ENCODE results near the gene SLC16A8. TPM values are rescaled to one million over a fixed set of nuclear protein-coding genes. Genes with fewer than 3 reads are reported as not detected.

SLC16A8 gene
- total RNA-seq, 1 experiment from 2014 or later, result not detected

- intact Hi-C loops (cut with micrococcal nuclease), result no loop called here
Observed at GRCh38 chr22:38085056-38085455, 1.1 kb upstream of the SLC16A8 start.

GRCh38 chr22:38082986-38083710 is 836 bp downstream of the SLC16A8 start:
- Mint-ChIP-seq H3K4me3 (ENCODE audit: unreplicated experiment) (no peak overlapping the region), H3K27ac (ENCODE audit: low read depth, unreplicated experiment) (no peak overlapping the region), H3K36me3 (ENCODE audit: insufficient read depth, unreplicated experiment) (peaks cover 9% of the 10 kb centered on the region), H3K4me1 (ENCODE audit: insufficient read depth, unreplicated experiment) (peaks cover 11% of the 10 kb centered on the region), H3K9me3 (ENCODE audit: unreplicated experiment) (no peaks in the 10 kb centered on the region), H3K27me3 (ENCODE audit: insufficient read depth, unreplicated experiment) (no peaks in the 10 kb centered on the region)
- CTCF ChIA-PET, result no interaction called here
- intact Hi-C loops (cut with micrococcal nuclease), result no loop called here
- no peak for DNase-seq (ENCODE audit: unreplicated experiment)
- no TSS peak for BruUV-seq (replicated peaks)
- TF ChIP-seq CTCF (IDR thresholded peaks at IDR 0.05; ENCODE audit: unreplicated experiment), result no peak
- POLR2A ChIA-PET, result interaction anchor here (0.6 kb wide), 1 partner anchor 491 kb away, joined by 3 read pairs; no protein-coding TSS in a partner anchor

More at GRCh38 chr22:38085056-38085455, 1.1 kb upstream of the SLC16A8 start:
- peaks cover 10% of the 10 kb centered on the region for H3K36me3 Mint-ChIP-seq (ENCODE audit: insufficient read depth, unreplicated experiment)
- no peak for TF ChIP-seq CTCF (IDR thresholded peaks at IDR 0.05; ENCODE audit: unreplicated experiment)
- DNase-seq (ENCODE audit: unreplicated experiment), result no peak
- no peak overlapping the region for H3K27ac Mint-ChIP-seq (ENCODE audit: low read depth, unreplicated experiment)
- no peaks in the 10 kb centered on the region for H3K27me3 Mint-ChIP-seq (ENCODE audit: insufficient read depth, unreplicated experiment)
- no peak overlapping the region for H3K4me3 Mint-ChIP-seq (ENCODE audit: unreplicated experiment)
- H3K4me1 Mint-ChIP-seq (ENCODE audit: insufficient read depth, unreplicated experiment), result peaks cover 12% of the 10 kb centered on the region
- BruUV-seq (replicated peaks), result no TSS peak
- H3K9me3 Mint-ChIP-seq (ENCODE audit: unreplicated experiment), result no peaks in the 10 kb centered on the region
- CTCF ChIA-PET, result no interaction called here
- POLR2A ChIA-PET, result no interaction called here

- intact Hi-C loops (cut with micrococcal nuclease), result no loop called here
- BruUV-seq (replicated peaks), result no TSS peak
- peaks cover under 1% of the 10 kb centered on the region for H3K4me1 Mint-ChIP-seq (ENCODE audit: insufficient read depth, unreplicated experiment)
- no peaks in the 10 kb centered on the region for H3K36me3 Mint-ChIP-seq (ENCODE audit: insufficient read depth, unreplicated experiment)
- H3K27ac Mint-ChIP-seq (ENCODE audit: low read depth, unreplicated experiment), result no peak overlapping the region
- ChIA-PET POLR2A (no interaction called here), CTCF (interaction anchor here (0.6 to 0.7 kb wide), 2 partner anchors 66 to 1984 kb away, joined by 3 read pairs; no protein-coding TSS in a partner anchor)
- no peak for TF ChIP-seq CTCF (IDR thresholded peaks at IDR 0.05; ENCODE audit: unreplicated experiment)
- no peaks in the 10 kb centered on the region for H3K9me3 Mint-ChIP-seq (ENCODE audit: unreplicated experiment)
- no peak overlapping the region for H3K4me3 Mint-ChIP-seq (ENCODE audit: unreplicated experiment)
- no peaks in the 10 kb centered on the region for H3K27me3 Mint-ChIP-seq (ENCODE audit: insufficient read depth, unreplicated experiment)
- DNase-seq (ENCODE audit: unreplicated experiment), result no peak
Observed at GRCh38 chr22:38081941-38082828, 1.8 kb downstream of the SLC16A8 start.

- H3K9me3 Mint-ChIP-seq (ENCODE audit: unreplicated experiment), result no peaks in the 10 kb centered on the region
- no peak for DNase-seq (ENCODE audit: unreplicated experiment)
- H3K4me1 Mint-ChIP-seq (ENCODE audit: insufficient read depth, unreplicated experiment), result no peaks in the 10 kb centered on the region
- no peaks in the 10 kb centered on the region for H3K27me3 Mint-ChIP-seq (ENCODE audit: insufficient read depth, unreplicated experiment)
- no peak for TF ChIP-seq CTCF (IDR thresholded peaks at IDR 0.05; ENCODE audit: unreplicated experiment)
- BruUV-seq (replicated peaks), result no TSS peak
- H3K4me3 Mint-ChIP-seq (ENCODE audit: unreplicated experiment), result no peak overlapping the region
- no peaks in the 10 kb centered on the region for H3K36me3 Mint-ChIP-seq (ENCODE audit: insufficient read depth, unreplicated experiment)
- intact Hi-C loops (cut with micrococcal nuclease), result no loop called here
- POLR2A ChIA-PET, result no interaction called here
- CTCF ChIA-PET, result interaction anchor here (0.6 kb wide), 1 partner anchor 65 kb away, joined by 3 read pairs; no protein-coding TSS in a partner anchor
- no peak overlapping the region for H3K27ac Mint-ChIP-seq (ENCODE audit: low read depth, unreplicated experiment)
Observed at GRCh38 chr22:38081636-38081940, 2.4 kb downstream of the SLC16A8 start.

Data from MCF 10A (cell line).